ENCODE results near the gene ARL2.

ARL2 gene

DNA sequence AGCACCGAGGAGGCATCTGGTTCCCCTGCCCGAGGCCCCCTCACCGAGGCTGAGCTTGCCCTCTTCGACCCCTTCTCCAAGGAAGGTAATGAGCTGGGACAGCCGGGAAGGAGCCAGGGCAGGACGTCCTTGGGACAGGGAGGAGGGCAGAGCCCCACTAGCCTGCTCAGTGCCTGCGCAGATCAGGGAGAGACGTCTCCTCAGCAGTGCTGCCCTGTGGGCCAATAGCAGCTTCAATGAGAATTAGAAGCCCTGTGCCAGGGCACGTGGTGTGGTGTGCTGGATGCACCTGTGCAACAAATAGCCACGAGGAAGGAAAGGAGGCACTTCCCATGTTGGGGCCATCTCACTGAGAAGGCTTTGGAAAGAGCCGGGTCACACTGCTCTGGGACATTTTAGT is 21.6 kb downstream of the ARL2 start:
- DNase-seq (ENCODE audit: low read depth) = no peak
- H3K4me3 ChIP-seq (ENCODE audit: low read depth, low read length) = no peak overlapping the region
- TF ChIP-seq, protein P1, sequence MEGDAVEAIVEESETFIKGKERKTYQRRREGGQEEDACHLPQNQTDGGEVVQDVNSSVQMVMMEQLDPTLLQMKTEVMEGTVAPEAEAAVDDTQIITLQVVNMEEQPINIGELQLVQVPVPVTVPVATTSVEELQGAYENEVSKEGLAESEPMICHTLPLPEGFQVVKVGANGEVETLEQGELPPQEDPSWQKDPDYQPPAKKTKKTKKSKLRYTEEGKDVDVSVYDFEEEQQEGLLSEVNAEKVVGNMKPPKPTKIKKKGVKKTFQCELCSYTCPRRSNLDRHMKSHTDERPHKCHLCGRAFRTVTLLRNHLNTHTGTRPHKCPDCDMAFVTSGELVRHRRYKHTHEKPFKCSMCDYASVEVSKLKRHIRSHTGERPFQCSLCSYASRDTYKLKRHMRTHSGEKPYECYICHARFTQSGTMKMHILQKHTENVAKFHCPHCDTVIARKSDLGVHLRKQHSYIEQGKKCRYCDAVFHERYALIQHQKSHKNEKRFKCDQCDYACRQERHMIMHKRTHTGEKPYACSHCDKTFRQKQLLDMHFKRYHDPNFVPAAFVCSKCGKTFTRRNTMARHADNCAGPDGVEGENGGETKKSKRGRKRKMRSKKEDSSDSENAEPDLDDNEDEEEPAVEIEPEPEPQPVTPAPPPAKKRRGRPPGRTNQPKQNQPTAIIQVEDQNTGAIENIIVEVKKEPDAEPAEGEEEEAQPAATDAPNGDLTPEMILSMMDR (IDR thresholded peaks at IDR 0.05; ENCODE audit: insufficient read depth, low read depth, low read length, missing control alignments) = no peak

DNA sequence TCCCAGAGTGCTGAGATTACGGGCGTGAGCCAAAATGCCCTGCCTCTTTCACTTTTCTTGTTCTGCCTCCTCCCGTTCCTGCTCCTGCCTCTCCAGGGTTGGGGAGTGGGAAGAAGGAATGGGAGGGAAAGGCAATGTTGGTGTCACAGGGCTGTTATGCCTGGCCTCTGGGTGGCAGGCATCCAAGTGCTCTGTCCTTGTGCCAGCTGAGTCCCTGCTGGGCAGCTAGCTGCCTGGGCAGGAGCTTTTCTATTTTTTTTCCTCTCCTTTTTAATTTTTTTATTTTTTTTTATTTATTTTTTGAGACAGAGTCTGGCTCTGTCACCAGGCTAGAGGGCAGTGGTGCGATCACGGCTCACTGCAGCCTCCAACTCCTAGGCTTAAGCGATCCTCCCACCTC is 23.0 kb downstream of the ARL2 start:
- no peak overlapping the region for H3K4me3 ChIP-seq (ENCODE audit: low read depth, low read length)
- DNase-seq (ENCODE audit: low read depth) = no peak

DNA sequence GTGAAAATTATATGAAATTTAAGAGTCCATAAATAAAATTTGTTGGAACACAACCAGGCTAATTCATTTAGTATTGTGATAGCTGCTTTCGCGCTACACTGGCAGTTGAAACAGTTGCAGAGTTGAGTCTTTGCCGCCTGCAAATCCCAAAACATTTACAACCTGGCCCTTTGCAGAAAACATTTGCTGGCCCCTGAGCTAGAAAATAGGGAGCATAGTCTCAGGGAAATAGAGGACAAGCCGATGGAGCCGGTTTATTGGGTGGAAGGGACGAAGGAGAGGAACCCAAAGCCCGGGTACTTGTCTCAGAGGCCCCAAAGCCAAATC is 26.5 kb downstream of the ARL2 start:
- TF ChIP-seq, protein P1 (IDR thresholded peaks at IDR 0.05; ENCODE audit: insufficient read depth, low read depth, low read length, missing control alignments) = no peak

More for the DNA sequence above, 23.0 kb downstream of the ARL2 start:
- TF ChIP-seq, protein P1 (IDR thresholded peaks at IDR 0.05; ENCODE audit: insufficient read depth, low read depth, low read length, missing control alignments) = no peak

DNA sequence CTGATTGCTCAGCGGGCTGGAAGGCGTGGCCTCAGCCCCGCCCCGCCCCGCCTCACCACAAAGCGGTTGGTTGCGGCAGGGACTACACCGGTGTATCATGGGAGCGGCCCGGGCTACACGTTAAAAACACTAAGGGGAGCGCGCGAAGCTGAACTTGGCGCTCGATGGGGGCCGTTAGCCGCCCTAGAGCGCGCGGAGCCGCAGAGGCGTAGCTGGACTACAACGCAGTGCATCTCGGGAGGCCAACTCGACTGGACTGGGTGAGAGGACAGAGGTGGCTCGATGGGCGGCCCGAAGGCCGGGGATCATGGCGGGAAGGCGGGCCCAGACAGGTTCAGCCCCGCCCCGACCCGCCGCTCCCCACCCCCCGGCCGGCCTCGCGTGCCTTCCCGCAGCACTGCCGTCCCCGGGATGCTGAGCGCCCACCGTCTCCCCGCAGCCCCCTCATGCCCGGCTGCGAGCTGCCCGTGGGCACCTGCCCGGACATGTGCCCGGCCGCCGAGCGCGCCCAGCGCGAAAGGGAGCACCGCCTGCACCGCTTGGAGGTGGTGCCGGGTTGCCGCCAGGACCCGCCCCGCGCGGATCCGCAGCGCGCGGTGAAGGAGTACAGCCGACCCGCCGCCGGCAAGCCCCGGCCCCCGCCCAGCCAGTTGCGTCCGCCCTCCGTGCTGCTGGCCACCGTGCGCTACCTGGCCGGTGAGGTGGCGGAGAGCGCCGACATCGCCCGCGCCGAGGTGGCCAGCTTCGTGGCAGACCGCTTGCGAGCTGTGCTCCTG is 27.1 kb downstream of the ARL2 start, which contains the start of gene SAC3D1:
Gene SAC3D1, plus strand, starts transcription at position 364 of the 776 bp plus-strand sequence. Its CDS starts 83 bp downstream, at position 447.
- TF ChIP-seq, protein P1 (IDR thresholded peaks at IDR 0.05; ENCODE audit: insufficient read depth, low read depth, low read length, missing control alignments) = no peak
- H3K4me3 ChIP-seq (ENCODE audit: low read depth, low read length) = peak within 1 kb of the TSS; percentile 60
- peak; percentile 98 for DNase-seq (ENCODE audit: low read depth)

More for the DNA sequence above, 26.5 kb downstream of the ARL2 start:
- H3K4me3 ChIP-seq (ENCODE audit: low read depth, low read length) = peak overlapping the region; percentile 60
- DNase-seq (ENCODE audit: low read depth) = no peak

DNA sequence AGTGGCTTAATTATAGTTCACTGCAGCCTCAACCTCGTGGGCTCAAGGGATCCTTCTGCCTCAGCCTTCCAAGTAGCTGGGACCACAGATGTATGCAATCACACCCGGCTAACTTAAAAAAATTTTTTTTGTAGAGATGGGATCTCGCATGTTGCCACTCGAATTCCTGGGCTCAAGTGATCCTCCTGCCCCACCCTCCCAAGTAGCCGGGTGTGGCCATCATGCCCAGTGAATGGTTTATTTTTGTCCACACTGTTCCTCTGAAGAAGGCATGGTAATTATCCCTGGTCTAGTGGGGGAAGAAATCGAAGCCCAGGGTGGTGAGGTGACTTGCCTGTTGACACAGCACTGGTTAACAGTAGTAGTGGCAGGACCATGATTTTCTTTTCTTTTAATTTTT is 28.9 kb downstream of the ARL2 start:
- TF ChIP-seq, protein P1 (IDR thresholded peaks at IDR 0.05; ENCODE audit: insufficient read depth, low read depth, low read length, missing control alignments) = no peak
- DNase-seq (ENCODE audit: low read depth) = no peak
- H3K4me3 ChIP-seq (ENCODE audit: low read depth, low read length) = no peak overlapping the region

DNA sequence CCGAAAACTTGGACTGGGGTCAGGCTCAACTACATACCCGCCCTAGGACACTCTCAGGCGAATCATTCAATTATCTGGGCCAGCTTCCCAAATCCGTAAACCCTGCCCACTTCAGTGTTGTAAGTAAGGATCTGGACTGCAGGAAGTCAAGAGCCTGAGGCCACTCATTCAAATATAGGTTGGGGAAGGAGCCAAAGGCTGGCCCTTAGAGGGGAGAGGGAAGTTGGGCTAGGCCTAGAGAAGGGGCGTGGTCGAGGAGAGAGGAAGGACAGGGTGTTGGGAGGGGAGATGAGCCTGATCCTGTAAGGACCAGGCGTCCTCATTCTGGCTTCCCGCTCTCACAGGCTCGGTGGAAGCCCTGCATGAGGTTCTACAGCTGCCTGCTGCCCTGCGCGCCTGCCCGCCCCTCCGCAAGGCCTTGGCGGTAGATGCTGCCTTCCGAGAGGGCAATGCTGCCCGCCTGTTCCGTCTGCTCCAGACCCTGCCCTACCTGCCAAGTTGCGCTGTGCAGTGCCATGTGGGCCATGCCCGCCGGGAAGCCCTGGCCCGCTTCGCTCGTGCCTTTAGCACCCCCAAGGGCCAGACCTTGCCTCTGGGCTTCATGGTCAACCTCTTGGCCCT is 30.0 kb downstream of the ARL2 start:
- no peak for DNase-seq (ENCODE audit: low read depth)
- no peak overlapping the region for H3K4me3 ChIP-seq (ENCODE audit: low read depth, low read length)
- TF ChIP-seq, protein P1 (IDR thresholded peaks at IDR 0.05; ENCODE audit: insufficient read depth, low read depth, low read length, missing control alignments) = no peak

Data from GM12865 (cell line).